ENCODE data around the gene ARSB. TPM values are rescaled to one million over a fixed set of nuclear protein-coding genes. Genes with fewer than 3 reads are reported as not detected.
A peak's percentile ranks its signal among the peaks of the same experiment; 100 is the strongest.

Gene ARSB
- total RNA-seq, 1 donor from 2014 or later, result 1.8 TPM

GRCh38 chr5:78760366-78760765 lies 224.7 kb downstream of the ARSB start:
- TF ChIP-seq CTCF (IDR thresholded peaks at IDR 0.05; ENCODE audit: insufficient read depth, low read length, severe bottlenecking), result no peak
- no peaks in the 10 kb centered on the region for H3K36me3 ChIP-seq (ENCODE audit: control insufficient read depth, insufficient read depth, low read length)

GRCh38 chr5:78758169-78758839 lies 226.8 kb downstream of the ARSB start:
- FAIRE-seq, result no peak
- no peak for DNase-seq (ENCODE audit: low read depth)

More at GRCh38 chr5:78760366-78760765, 224.7 kb downstream of the ARSB start:
- Histone ChIP-seq H3K4me3 (ENCODE audit: low read depth, low read length) (no peak overlapping the region), H3K27me3 (ENCODE audit: control insufficient read depth, insufficient read depth, low read length) (no peaks in the 10 kb centered on the region)
- no peak for DNase-seq (ENCODE audit: low read depth)
- FAIRE-seq, result no peak

DNA sequence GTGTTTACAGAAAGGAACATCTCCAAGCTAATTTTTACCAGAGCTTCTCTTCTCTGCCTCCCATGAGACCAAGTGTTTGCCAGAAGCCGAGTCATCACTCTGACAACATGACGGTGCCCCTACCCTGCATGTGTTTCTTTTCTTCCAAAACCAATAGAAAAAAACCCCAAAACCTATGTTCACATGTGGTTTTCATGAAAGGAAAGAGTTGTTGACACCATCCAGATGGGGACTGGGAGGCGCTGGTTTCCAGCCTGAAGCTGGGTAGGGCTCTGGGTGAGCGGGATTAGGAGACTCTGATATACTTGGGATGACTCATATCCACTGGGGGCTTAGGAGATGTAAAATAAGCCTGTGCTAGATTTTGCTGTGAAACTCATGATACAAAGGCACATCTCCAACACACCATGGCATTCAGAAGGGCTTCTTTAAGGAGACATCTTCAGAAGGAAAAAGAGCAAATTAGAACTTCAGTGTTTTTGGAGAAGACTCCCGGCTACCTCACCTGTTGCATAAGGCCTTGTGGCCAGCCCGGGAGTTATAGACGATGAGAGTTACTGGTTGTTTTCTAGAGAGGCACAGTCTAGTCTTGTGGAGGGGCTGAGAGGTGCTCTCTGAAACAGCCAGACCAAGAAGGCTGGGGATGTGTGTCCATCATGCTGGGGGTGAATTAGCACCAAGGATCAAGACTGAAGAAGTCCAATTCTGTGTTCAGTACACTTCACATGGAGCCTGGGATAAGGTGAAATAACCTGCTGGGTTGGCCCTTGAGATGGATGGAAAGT lies 227.6 kb downstream of the ARSB start:
- FAIRE-seq (no peak), DNase-seq (ENCODE audit: low read depth) (no peak)
- TF ChIP-seq CTCF (IDR thresholded peaks at IDR 0.05; ENCODE audit: insufficient read depth, low read length, severe bottlenecking), result no peak
- H3K27me3 ChIP-seq (ENCODE audit: control insufficient read depth, insufficient read depth, low read length), result no peaks in the 10 kb centered on the region
- no peaks in the 10 kb centered on the region for H3K36me3 ChIP-seq (ENCODE audit: control insufficient read depth, insufficient read depth, low read length)
- no peak overlapping the region for H3K4me3 ChIP-seq (ENCODE audit: low read depth, low read length)

More at GRCh38 chr5:78758169-78758839, 226.8 kb downstream of the ARSB start:
- Histone ChIP-seq H3K36me3 (ENCODE audit: control insufficient read depth, insufficient read depth, low read length) (no peaks in the 10 kb centered on the region), H3K27me3 (ENCODE audit: control insufficient read depth, insufficient read depth, low read length) (no peaks in the 10 kb centered on the region), H3K4me3 (ENCODE audit: low read depth, low read length) (no peak overlapping the region)
- no peak for TF ChIP-seq CTCF (IDR thresholded peaks at IDR 0.05; ENCODE audit: insufficient read depth, low read length, severe bottlenecking)

DNA sequence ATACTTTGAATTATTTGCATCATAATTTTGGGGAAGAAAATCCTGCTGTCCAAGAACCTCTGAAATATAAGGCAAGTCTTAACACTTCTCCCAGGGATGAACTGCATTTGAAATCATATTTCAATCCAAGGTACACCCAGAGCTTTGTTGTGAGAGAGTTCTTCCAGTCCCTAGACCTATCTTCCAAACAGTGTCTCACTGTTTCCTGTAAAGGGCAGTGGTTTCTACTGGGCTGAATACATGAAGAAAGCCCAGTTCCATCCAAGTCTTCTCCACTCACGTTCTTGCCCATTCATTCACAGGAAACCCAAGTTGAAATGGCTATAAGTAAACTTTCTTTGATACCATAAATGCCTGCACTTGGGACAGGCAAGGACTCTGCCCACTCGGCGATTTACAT lies 228.3 kb downstream of the ARSB start:
- no peak overlapping the region for H3K4me3 ChIP-seq (ENCODE audit: low read depth, low read length)
- H3K36me3 ChIP-seq (ENCODE audit: control insufficient read depth, insufficient read depth, low read length), result no peaks in the 10 kb centered on the region
- DNase-seq (ENCODE audit: low read depth) (no peak), FAIRE-seq (no peak)
- no peaks in the 10 kb centered on the region for H3K27me3 ChIP-seq (ENCODE audit: control insufficient read depth, insufficient read depth, low read length)
- no peak for TF ChIP-seq CTCF (IDR thresholded peaks at IDR 0.05; ENCODE audit: insufficient read depth, low read length, severe bottlenecking)

GRCh38 chr5:78755822-78756429 lies 229.2 kb downstream of the ARSB start:
- no peak for TF ChIP-seq CTCF (IDR thresholded peaks at IDR 0.05; ENCODE audit: insufficient read depth, low read length, severe bottlenecking)
- FAIRE-seq, result no peak
- no peaks in the 10 kb centered on the region for H3K27me3 ChIP-seq (ENCODE audit: control insufficient read depth, insufficient read depth, low read length)
- no peak overlapping the region for H3K4me3 ChIP-seq (ENCODE audit: low read depth, low read length)
- no peaks in the 10 kb centered on the region for H3K36me3 ChIP-seq (ENCODE audit: control insufficient read depth, insufficient read depth, low read length)
- DNase-seq (ENCODE audit: low read depth), result peak; percentile 49
